HEK293 (cell line): ENCODE data around the gene ANXA4.

Source experiments
- CTCF ChIA-PET: fragments of 350-600 bp; formaldehyde crosslinking; extraction: SDS; loops from one replicate; lab custom pipeline; 2021; ENCODE audit warnings: antibody characterized with exemption; lab: Yijun Ruan, JAX
- POLR2A ChIA-PET: fragments of 300-600 bp; formaldehyde crosslinking; extraction: SDS; loops from one replicate; lab custom pipeline; 2020; ENCODE audit warnings: antibody characterized with exemption, inconsistent platforms; lab: Yijun Ruan, JAX
- H3K27ac ChIP-seq: fragments of 200-500 bp; sonication (Bioruptor generic); 2 replicates; pipeline ENCODE4 v1.5.1; 2014; ENCODE audit warnings: low read depth, low read length, control low read depth, inconsistent platforms; ENCODE audit errors: extremely low read depth
- H3K36me3 ChIP-seq, 2 experiments: fragments of 200-500 bp in 1 of 2; sonication (Bioruptor generic) in 1 of 2; 1 replicate in 1 of 2; 2 replicates in 1 of 2; pipeline ENCODE4 v1.5.1; 2014 to 2017; ENCODE audit warnings: inconsistent platforms in 2 of 2, low read length in 2 of 2; ENCODE audit not compliant: control insufficient read depth in 2 of 2, insufficient read depth in 1 of 2
- H3K4me1 ChIP-seq: fragments of 200-500 bp; sonication (Bioruptor generic); 2 replicates; pipeline ENCODE4 v1.5.1; 2014; ENCODE audit warnings: mild to moderate bottlenecking, low read length, inconsistent platforms; ENCODE audit not compliant: control insufficient read depth, insufficient read depth
- H3K4me3 ChIP-seq: 2 replicates; pipeline ENCODE4 v1.5.1; 2011; ENCODE audit warnings: low read depth, mild to moderate bottlenecking, control low read depth, low read length, moderate library complexity
- H3K9me3 ChIP-seq: fragments of 200-500 bp; sonication (Bioruptor generic); 2 replicates; pipeline ENCODE4 v1.5.1; 2014; ENCODE audit warnings: low read depth, low read length, inconsistent platforms; ENCODE audit not compliant: control insufficient read depth, insufficient read depth
- ATF2 ChIP-seq: fragments of 450-650 bp; formaldehyde crosslinking; IDR thresholded peaks from 2 replicates; pipeline ENCODE4 v1.5.1; 2016; ENCODE audit warnings: missing biosample characterization, missing genetic modification characterization, low read depth
- BCL11B ChIP-seq: fragments of 450-650 bp; formaldehyde crosslinking; IDR thresholded peaks from 2 replicates; pipeline ENCODE4 v1.5.1; 2016; ENCODE audit warnings: low read depth, missing biosample characterization, missing genetic modification characterization
- GLIS1 ChIP-seq: fragments of 450-650 bp; formaldehyde crosslinking; IDR thresholded peaks from 2 replicates; pipeline ENCODE4 v1.5.1; 2016; ENCODE audit warnings: missing biosample characterization, missing genetic modification characterization
- KLF10 ChIP-seq: fragments of 450-650 bp; IDR thresholded peaks from 2 replicates; pipeline ENCODE4 v1.5.1; 2018; ENCODE audit warnings: missing biosample characterization, mild to moderate bottlenecking, missing genetic modification characterization
- MEIS1 ChIP-seq: sonication (generic); formaldehyde crosslinking; IDR thresholded peaks from 2 replicates; pipeline ENCODE4 v1.8.1; 2022; ENCODE audit warnings: missing genetic modification reagents, mild to moderate bottlenecking, borderline replicate concordance
- SCRT1 ChIP-seq: fragments of 450-650 bp; formaldehyde crosslinking; IDR thresholded peaks from 2 replicates; pipeline ENCODE4 v1.5.1; 2016; ENCODE audit warnings: missing biosample characterization, missing genetic modification characterization, borderline replicate concordance
- SETDB1 ChIP-seq: IDR thresholded peaks from one replicate; pipeline ENCODE4 v1.6.1; 2017; ENCODE audit warnings: mild to moderate bottlenecking, low read length, moderate library complexity, mixed read lengths; ENCODE audit not compliant: insufficient read length
- SP3 ChIP-seq: fragments of 450-650 bp; formaldehyde crosslinking; IDR thresholded peaks from 2 replicates; pipeline ENCODE4 v1.5.1; 2016; ENCODE audit warnings: missing biosample characterization, missing genetic modification characterization
- ZNF175 ChIP-seq: fragments of 450-650 bp; formaldehyde crosslinking; IDR thresholded peaks from 2 replicates; pipeline ENCODE4 v1.5.1; 2016; ENCODE audit warnings: missing biosample characterization, missing genetic modification characterization
- ZNF18 ChIP-seq: fragments of 450-650 bp; formaldehyde crosslinking; IDR thresholded peaks from 2 replicates; pipeline ENCODE4 v1.5.1; 2016; ENCODE audit warnings: missing biosample characterization, missing genetic modification characterization
- ZNF266 ChIP-seq: fragments of 450-650 bp; formaldehyde crosslinking; IDR thresholded peaks from 2 replicates; pipeline ENCODE4 v1.5.1; 2016; ENCODE audit warnings: missing biosample characterization, missing genetic modification characterization, low read depth
- ZNF302 ChIP-seq: fragments of 450-650 bp; formaldehyde crosslinking; IDR thresholded peaks from 2 replicates; pipeline ENCODE4 v1.5.1; 2016; ENCODE audit warnings: missing biosample characterization, missing genetic modification characterization, low read depth
- ZNF510 ChIP-seq: fragments of 450-650 bp; formaldehyde crosslinking; IDR thresholded peaks from 2 replicates; pipeline ENCODE4 v1.5.1; 2018; ENCODE audit warnings: mild to moderate bottlenecking, missing genetic modification characterization, missing biosample characterization; ENCODE audit not compliant: insufficient replicate concordance
- ZNF529 ChIP-seq: fragments of 450-650 bp; formaldehyde crosslinking; IDR thresholded peaks from 2 replicates; pipeline ENCODE4 v1.5.1; 2017; ENCODE audit warnings: missing genetic modification characterization, missing biosample characterization; ENCODE audit not compliant: insufficient replicate concordance
- ZNF555 ChIP-seq: fragments of 450-650 bp; formaldehyde crosslinking; conservative IDR thresholded peaks from 2 replicates; pipeline ENCODE4 v1.5.1; 2017; ENCODE audit warnings: missing biosample characterization, mild to moderate bottlenecking, missing genetic modification characterization, inconsistent platforms
- ZNF571 ChIP-seq: fragments of 450-650 bp; formaldehyde crosslinking; IDR thresholded peaks from 2 replicates; pipeline ENCODE4 v1.5.0; 2017; ENCODE audit warnings: missing biosample characterization, missing genetic modification characterization
- ZNF654 ChIP-seq: fragments of 450-650 bp; formaldehyde crosslinking; IDR thresholded peaks from 2 replicates; pipeline ENCODE4 v1.5.1; 2016; ENCODE audit warnings: low read depth, missing biosample characterization, missing genetic modification characterization
- ZNF777 ChIP-seq: fragments of 450-650 bp; formaldehyde crosslinking; IDR thresholded peaks from 2 replicates; pipeline ENCODE4 v1.5.1; 2017; ENCODE audit warnings: missing biosample characterization, missing genetic modification characterization, borderline replicate concordance
- ZSCAN30 ChIP-seq: fragments of 450-650 bp; IDR thresholded peaks from 2 replicates; pipeline ENCODE4 v1.5.1; 2018; ENCODE audit warnings: missing biosample characterization, mild to moderate bottlenecking, missing genetic modification characterization, moderate library complexity
- TF ChIP-seq, protein P1 (sequence below): fragments of 450-650 bp; formaldehyde crosslinking; IDR thresholded peaks from 2 replicates; pipeline ENCODE4 v1.5.1; 2017; ENCODE audit warnings: missing biosample characterization, missing genetic modification characterization
- TF ChIP-seq, protein P2 (sequence below): fragments of 450-650 bp; formaldehyde crosslinking; IDR thresholded peaks from 2 replicates; pipeline ENCODE4 v1.5.1; 2016; ENCODE audit warnings: missing biosample characterization, missing genetic modification characterization

Gene ANXA4

DNA sequence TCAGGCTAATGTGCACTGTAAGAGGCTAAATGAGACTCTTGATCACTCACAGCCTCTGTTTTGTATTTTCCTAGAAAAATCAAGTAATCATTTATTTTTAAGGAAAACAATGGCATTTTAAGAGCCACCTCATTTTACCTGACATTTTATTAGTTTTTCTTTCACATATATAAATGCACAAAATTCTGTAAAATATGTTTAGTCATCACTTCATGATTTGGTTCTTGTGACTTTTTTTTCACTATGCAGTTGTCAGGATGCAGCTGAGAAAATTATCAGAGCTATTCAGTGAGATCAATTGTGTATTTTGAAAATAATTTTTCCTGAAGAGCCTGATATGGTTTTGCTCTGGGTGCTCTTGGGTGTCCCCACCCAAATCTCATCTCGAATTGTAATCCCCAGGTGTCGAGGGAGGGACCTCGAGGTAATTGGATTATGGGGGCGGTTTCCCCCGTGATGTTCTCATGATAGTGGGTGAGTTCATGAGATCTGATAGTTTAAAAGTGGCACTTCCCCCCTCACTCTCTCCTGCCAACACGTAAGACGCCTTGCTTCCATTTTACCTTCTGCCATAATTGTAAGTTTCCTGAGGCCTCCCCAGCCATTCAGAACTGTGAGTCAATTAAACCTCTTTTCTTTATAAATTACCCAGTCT lies 16.1 kb upstream of the ANXA4 start:
- H3K27ac ChIP-seq, result no peak overlapping the region
- CTCF ChIA-PET, result interaction anchor here (0.7 to 5.8 kb wide), 25 partner anchors 8 to 1262 kb away, joined by 3 to 215 read pairs (median 8); partner anchors contain the start of genes MXD1 and SNRNP27

DNA sequence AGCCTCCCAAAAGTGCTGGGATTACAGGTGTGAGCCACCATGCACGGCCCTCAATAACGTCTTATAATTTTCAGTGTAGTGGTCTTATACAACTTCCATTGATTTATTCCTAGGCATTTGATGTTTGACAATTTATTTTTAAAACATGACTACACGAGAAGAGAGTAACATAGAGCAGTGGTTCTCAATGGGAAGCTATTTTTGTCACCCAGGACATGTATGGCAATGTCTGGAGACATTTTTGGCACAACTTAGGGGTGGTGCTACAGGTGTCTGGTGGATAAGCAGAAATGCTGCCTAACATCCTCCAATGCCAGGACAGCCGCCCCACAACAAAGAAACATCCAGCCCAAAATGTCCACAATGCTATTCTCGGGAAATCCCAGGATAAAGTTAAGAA lies 12.7 kb upstream of the ANXA4 start:
- Histone ChIP-seq H3K27ac (no peak overlapping the region), H3K4me3 (no peak overlapping the region), H3K4me1 (no peaks in the 10 kb centered on the region), H3K36me3 (no peaks in the 10 kb centered on the region), H3K9me3 (no peaks in the 10 kb centered on the region)
- POLR2A ChIA-PET, result no interaction called here
- CTCF ChIA-PET, result interaction anchor here (0.6 to 1.7 kb wide), 2 partner anchors 12 to 87 kb away, joined by 4 to 6 read pairs; no protein-coding TSS in a partner anchor
- TF ChIP-seq SCRT1 (tag by site-specific recombination) (no peak), ZNF654 (tag by site-specific recombination) (no peak), ZNF555 (tag by site-specific recombination) (no peak), ZNF18 (no peak)

More for the DNA sequence above, 16.1 kb upstream of the ANXA4 start:
- TF ChIP-seq MEIS1 (CRISPR knock-in tag) (no peak), ATF2 (tag by site-specific recombination) (no peak), ZNF777 (tag by site-specific recombination) (no peak), ZNF529 (no peak), ZNF510 (tag by site-specific recombination) (no peak), ZNF175 (no peak), KLF10 (no peak), GLIS1 (tag by site-specific recombination) (no peak), SP3 (tag by site-specific recombination) (no peak), ZNF302 (tag by site-specific recombination) (no peak), ZNF571 (tag by site-specific recombination) (no peak), ZSCAN30 (tag by site-specific recombination) (no peak), BCL11B (tag by site-specific recombination) (no peak), ZNF266 (tag by site-specific recombination) (no peak), SETDB1 (no peak)
- TF ChIP-seq, protein P1, sequence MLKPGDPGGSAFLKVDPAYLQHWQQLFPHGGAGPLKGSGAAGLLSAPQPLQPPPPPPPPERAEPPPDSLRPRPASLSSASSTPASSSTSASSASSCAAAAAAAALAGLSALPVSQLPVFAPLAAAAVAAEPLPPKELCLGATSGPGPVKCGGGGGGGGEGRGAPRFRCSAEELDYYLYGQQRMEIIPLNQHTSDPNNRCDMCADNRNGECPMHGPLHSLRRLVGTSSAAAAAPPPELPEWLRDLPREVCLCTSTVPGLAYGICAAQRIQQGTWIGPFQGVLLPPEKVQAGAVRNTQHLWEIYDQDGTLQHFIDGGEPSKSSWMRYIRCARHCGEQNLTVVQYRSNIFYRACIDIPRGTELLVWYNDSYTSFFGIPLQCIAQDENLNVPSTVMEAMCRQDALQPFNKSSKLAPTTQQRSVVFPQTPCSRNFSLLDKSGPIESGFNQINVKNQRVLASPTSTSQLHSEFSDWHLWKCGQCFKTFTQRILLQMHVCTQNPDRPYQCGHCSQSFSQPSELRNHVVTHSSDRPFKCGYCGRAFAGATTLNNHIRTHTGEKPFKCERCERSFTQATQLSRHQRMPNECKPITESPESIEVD (tag by site-specific recombination), result no peak
- TF ChIP-seq, protein P2, sequence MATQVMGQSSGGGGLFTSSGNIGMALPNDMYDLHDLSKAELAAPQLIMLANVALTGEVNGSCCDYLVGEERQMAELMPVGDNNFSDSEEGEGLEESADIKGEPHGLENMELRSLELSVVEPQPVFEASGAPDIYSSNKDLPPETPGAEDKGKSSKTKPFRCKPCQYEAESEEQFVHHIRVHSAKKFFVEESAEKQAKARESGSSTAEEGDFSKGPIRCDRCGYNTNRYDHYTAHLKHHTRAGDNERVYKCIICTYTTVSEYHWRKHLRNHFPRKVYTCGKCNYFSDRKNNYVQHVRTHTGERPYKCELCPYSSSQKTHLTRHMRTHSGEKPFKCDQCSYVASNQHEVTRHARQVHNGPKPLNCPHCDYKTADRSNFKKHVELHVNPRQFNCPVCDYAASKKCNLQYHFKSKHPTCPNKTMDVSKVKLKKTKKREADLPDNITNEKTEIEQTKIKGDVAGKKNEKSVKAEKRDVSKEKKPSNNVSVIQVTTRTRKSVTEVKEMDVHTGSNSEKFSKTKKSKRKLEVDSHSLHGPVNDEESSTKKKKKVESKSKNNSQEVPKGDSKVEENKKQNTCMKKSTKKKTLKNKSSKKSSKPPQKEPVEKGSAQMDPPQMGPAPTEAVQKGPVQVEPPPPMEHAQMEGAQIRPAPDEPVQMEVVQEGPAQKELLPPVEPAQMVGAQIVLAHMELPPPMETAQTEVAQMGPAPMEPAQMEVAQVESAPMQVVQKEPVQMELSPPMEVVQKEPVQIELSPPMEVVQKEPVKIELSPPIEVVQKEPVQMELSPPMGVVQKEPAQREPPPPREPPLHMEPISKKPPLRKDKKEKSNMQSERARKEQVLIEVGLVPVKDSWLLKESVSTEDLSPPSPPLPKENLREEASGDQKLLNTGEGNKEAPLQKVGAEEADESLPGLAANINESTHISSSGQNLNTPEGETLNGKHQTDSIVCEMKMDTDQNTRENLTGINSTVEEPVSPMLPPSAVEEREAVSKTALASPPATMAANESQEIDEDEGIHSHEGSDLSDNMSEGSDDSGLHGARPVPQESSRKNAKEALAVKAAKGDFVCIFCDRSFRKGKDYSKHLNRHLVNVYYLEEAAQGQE, result no peak
- POLR2A ChIA-PET, result interaction anchor here (3.7 kb wide), 1 partner anchor 189 kb away, joined by 25 read pairs; the partner anchor contains the start of gene MXD1
- no peaks in the 10 kb centered on the region for H3K36me3 ChIP-seq
- no peak overlapping the region for H3K4me3 ChIP-seq
- H3K9me3 ChIP-seq, result no peaks in the 10 kb centered on the region
- no peaks in the 10 kb centered on the region for H3K4me1 ChIP-seq
